GM12892 (cell line): ENCODE data around the gene VPS16.

Source experiments
- POLR2A ChIP-seq: IDR thresholded peaks from 2 replicates; pipeline ENCODE4 v1.6.1; 2011; ENCODE audit warnings: low read depth, low read length, control low read depth
- POLR2AphosphoS5 ChIP-seq: IDR thresholded peaks from 2 replicates; pipeline ENCODE4 v1.6.1; 2011; ENCODE audit warnings: low read depth, low read length, control low read depth

DNA sequence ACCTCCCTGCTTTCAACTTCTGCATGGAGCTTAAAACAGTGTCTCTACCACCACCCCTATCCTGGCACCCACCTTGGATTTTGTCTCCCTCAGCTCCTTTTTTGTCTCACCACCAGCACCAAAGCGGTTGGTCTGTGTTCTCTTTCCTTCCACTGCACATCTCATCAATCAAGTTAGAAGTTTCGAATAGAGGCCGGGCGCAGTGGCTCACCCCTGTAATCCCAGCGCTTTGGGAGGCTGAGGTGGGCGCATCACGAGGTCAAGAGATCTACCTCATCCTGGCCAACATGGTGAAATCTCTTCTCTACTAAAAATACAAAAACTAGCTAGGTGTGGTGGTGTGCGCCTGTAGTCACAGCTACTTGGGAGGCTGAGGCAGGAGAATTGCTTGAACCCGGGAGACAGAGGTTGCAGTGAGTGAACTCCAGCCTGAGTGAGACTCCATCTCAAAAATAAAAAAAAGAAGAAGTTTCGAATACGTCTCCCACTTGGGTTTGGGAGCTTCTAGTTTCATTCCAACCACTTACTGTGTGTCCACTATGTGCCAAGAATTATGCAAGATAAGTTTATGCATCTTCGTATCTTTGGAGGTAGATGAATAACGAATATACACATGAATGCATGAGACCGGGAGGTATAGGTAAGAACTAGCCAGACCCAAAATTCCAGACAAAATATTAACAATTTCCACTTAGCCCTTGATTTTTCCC lies 6.0 kb upstream of the VPS16 start:
- TF ChIP-seq POLR2A = no peak
- TF ChIP-seq POLR2AphosphoS5 = no peak
